ENCODE measurements around the gene HSPA13. TPM values are rescaled to one million over a fixed set of nuclear protein-coding genes. Genes with fewer than 3 reads are reported as not detected.

HSPA13 gene
- 10 to 100 TPM in 2 of 3 donors, 1 to 10 TPM in 1; 7.7 to 18.4 (median 13.3) TPM for total RNA-seq
- long read RNA-seq, donor 1, transcript HSPA13-201 (5 exons, 3,986 nt): major isoform, 16 of 17 reads
- long read RNA-seq, donor 1, partial matches to known transcripts: 1 of 17 reads
- long read RNA-seq, donor 1, other reads (novel, unspliced or antisense): 0 of 17 reads
- long read RNA-seq, donor 2, transcript HSPA13-201 (5 exons, 3,986 nt): major isoform, 6 of 7 reads
- long read RNA-seq, donor 2, partial matches to known transcripts: 1 of 7 reads
- long read RNA-seq, donor 2, other reads (novel, unspliced or antisense): 0 of 7 reads

DNA sequence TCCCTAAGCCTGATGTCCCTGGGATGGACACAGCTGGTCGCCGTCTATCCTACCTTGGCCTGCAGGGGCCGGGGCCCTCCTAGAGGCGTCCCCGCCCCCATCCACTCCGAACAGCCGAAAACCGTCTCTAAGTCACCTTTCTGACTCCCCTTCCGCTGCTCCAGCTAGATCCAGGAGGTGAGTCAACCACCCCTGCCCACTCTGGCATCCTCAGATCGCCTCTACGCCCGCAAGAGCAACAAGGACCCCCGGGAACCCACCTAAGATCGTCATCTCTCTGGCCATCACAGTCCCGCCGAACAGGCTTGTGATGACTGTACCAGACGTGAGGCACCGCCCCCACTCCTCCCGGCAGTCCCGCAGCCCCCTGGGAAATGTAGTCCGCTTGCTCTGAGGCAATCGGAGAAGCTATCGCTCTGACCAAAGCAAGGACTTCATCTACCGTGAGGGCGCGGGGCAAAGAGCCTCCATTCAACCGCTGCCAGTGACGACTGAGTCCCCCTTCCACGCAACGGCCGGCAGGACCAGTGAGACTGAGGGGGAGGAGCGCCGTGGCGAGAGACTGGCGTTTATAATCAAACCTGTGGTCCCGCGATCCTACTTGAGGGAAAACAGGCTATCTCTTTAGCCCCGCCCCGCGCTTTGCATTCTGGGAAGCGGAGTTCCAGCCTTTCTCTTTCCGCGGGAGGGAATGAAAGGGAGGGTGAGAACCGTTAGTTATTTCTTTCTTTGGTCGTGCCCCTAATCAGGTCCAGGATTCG lies at the start of gene HSPA13:
HSPA13 (minus strand) TSS at position 312 of the 761 bp plus-strand sequence; CDS start at position 285, 27 bp downstream.
- no peak for TF ChIP-seq CTCF (IDR thresholded peaks at IDR 0.05)
- Histone ChIP-seq H3K4me1 (ENCODE audit: low read depth) (peaks cover 17% of the 10 kb centered on the region), H3K36me3 (ENCODE audit: low read depth) (no peaks in the 10 kb centered on the region), H3K9me3 (no peaks in the 10 kb centered on the region), H3K4me3 (peak within 1 kb of the TSS; percentile 58)
- intact Hi-C loops (cut with DNase I, micrococcal nuclease): no loop called here
- peak; percentile 99 for ATAC-seq
- peak; percentile 99 to 100 (median 99) for DNase-seq

DNA sequence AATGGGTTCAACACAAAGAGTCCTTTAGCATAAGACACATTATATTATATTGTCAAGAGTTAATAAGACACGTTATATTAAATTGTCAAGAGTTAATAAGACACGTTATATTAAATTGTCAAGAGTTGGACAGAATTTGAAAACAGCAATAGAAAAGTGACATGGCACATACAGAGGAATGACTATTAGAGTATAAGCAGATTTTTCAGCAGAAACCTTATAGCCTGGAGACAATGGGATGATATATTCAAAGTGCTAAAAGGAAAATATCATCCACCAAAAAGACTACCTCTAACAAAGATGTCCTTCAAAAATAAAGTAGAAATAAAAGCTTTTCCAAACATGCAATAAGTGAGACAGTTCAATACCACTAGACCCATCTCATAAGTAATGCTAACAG lies 36.0 kb upstream of the HSPA13 start:
- intact Hi-C loops (cut with DNase I, micrococcal nuclease): no loop called here
- ATAC-seq: no peak
- no peaks in the 10 kb centered on the region for H3K36me3 ChIP-seq (ENCODE audit: low read depth)
- no peak for DNase-seq
- no peak overlapping the region for H3K4me3 ChIP-seq
- peaks cover 24% of the 10 kb centered on the region for H3K9me3 ChIP-seq
- H3K4me1 ChIP-seq (ENCODE audit: low read depth): no peaks in the 10 kb centered on the region
- TF ChIP-seq CTCF (IDR thresholded peaks at IDR 0.05): no peak

GRCh38 chr21:14414932-14415508 lies 32.1 kb upstream of the HSPA13 start:
- no peaks in the 10 kb centered on the region for H3K4me1 ChIP-seq (ENCODE audit: low read depth)
- no peak for TF ChIP-seq CTCF (IDR thresholded peaks at IDR 0.05)
- intact Hi-C loops (cut with DNase I, micrococcal nuclease): no loop called here
- DNase-seq: no peak
- no peak overlapping the region for H3K4me3 ChIP-seq
- peaks cover 22% of the 10 kb centered on the region for H3K9me3 ChIP-seq
- no peak for ATAC-seq
- H3K36me3 ChIP-seq (ENCODE audit: low read depth): no peaks in the 10 kb centered on the region

- no peaks in the 10 kb centered on the region for H3K36me3 ChIP-seq (ENCODE audit: low read depth)
- H3K4me3 ChIP-seq: no peak overlapping the region
- H3K4me1 ChIP-seq (ENCODE audit: low read depth): no peaks in the 10 kb centered on the region
- H3K9me3 ChIP-seq: no peaks in the 10 kb centered on the region
- DNase-seq: no peak
- intact Hi-C loops (cut with DNase I, micrococcal nuclease): loop anchor here in 1 of 2 donors (10.0 kb wide), 1 partner anchor 1189 kb away; no protein-coding TSS in a partner anchor
- ATAC-seq: no peak
- no peak for TF ChIP-seq CTCF (IDR thresholded peaks at IDR 0.05)
Observed at GRCh38 chr21:14405962-14406361, 23.0 kb upstream of the HSPA13 start.

DNA sequence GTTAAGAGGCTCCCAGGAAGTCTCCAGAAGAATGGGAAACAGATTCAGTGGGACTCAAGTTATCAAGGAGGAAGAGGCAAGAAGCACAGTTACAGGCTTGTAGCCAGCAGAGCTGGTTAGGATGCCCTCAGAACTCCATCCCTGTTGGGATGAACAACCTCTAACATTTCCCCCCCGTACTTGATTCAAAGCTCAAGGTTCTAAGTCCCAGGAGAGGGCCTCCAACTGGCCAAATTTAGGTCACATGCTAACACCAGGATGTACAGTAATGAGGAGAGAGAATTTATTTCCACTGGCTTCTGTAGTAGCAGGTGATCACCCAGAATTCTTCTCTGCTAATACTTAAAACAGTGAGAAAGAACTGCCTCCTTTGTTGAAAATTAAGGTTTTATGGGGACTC lies 22.3 kb upstream of the HSPA13 start:
- H3K4me1 ChIP-seq (ENCODE audit: low read depth): no peaks in the 10 kb centered on the region
- no peak overlapping the region for H3K4me3 ChIP-seq
- H3K9me3 ChIP-seq: no peaks in the 10 kb centered on the region
- ATAC-seq (no peak), DNase-seq (no peak)
- TF ChIP-seq CTCF (IDR thresholded peaks at IDR 0.05): no peak
- no peaks in the 10 kb centered on the region for H3K36me3 ChIP-seq (ENCODE audit: low read depth)
- intact Hi-C loops (cut with DNase I, micrococcal nuclease): loop anchor here in 1 of 2 donors (10.0 kb wide), 1 partner anchor 1190 kb away; no protein-coding TSS in a partner anchor

Measured in mucosa of descending colon (tissue), 3 donors.